ENCODE data around the gene MPP7.

DNA sequence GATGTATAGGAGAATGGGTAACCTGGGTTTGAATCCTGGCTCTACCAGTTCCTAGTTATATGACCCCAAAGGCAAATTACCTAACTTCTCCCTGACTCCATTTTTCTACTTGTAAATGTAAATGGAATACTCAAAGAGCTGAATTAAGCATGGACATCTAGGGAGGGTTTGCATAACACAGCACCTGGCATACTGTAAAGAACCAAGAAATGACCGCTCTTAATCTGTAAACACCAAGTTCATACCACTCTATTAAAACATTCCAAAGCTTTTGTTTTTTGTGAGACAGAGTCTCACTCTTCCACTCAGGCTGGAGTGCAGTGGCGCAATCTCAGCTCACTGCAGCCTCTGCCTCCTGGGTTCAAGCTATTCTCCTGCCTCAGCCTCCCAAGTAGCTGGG lies 19.6 kb downstream of the MPP7 start:
- TF ChIP-seq PAX5 (IDR thresholded peaks at IDR 0.05; ENCODE audit: insufficient read depth, low read length, severe bottlenecking), result no peak
- TF ChIP-seq POLR2AphosphoS5 (IDR thresholded peaks at IDR 0.05; ENCODE audit: low read depth, low read length), result no peak

All from GM12891 (cell line).